ENCODE results near the gene SMIM43. TPM values are rescaled to one million over a fixed set of nuclear protein-coding genes. Genes with fewer than 3 reads are reported as not detected.

SMIM43 gene
- total RNA-seq, 1 experiment from 2014 or later: 0.33 TPM

DNA sequence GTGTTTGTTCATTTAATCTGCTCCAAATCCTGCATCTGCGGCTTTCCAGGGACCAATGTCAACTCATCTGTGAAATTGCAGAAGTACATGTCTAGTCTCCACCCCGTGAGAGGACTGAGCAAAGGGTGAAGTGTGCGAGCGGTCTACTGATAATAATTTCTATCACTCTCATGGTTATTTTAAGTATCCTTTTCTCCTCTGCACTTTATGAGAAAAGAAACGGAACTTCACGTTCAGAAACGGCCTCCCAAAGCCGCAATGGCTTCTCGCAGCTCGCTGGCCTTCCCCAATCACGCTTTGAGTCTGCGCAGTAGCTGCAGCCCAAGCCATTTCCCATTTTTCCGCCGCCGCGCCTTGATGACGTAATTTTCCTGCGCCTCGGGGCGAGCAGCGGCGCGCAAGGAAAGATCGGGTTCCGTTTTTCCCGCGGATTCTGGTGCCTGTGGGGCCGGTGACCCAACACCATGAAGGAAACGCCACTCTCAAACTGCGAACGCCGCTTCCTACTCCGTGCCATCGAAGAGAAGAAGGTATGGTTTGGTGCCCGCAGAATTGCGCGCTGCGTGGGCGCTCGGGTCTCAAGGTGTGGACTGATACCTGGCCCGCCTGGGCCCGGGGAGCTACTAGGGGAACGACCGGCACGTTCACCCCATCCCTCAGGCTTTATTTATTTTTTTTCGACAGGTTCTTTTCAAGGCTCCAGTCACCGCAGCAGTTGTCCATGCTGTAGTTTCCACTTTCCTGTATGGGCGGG, 36.2 kb upstream of the SMIM43 start, which contains the start of gene EXOSC9 (continued):
- TF ChIP-seq, protein P1, sequence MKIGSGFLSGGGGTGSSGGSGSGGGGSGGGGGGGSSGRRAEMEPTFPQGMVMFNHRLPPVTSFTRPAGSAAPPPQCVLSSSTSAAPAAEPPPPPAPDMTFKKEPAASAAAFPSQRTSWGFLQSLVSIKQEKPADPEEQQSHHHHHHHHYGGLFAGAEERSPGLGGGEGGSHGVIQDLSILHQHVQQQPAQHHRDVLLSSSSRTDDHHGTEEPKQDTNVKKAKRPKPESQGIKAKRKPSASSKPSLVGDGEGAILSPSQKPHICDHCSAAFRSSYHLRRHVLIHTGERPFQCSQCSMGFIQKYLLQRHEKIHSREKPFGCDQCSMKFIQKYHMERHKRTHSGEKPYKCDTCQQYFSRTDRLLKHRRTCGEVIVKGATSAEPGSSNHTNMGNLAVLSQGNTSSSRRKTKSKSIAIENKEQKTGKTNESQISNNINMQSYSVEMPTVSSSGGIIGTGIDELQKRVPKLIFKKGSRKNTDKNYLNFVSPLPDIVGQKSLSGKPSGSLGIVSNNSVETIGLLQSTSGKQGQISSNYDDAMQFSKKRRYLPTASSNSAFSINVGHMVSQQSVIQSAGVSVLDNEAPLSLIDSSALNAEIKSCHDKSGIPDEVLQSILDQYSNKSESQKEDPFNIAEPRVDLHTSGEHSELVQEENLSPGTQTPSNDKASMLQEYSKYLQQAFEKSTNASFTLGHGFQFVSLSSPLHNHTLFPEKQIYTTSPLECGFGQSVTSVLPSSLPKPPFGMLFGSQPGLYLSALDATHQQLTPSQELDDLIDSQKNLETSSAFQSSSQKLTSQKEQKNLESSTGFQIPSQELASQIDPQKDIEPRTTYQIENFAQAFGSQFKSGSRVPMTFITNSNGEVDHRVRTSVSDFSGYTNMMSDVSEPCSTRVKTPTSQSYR (CRISPR knock-in tag; IDR thresholded peaks at IDR 0.05): 0 out of 2 replicates have a peak, but pooled peaks have one; percentile 28
- no peak for TF ChIP-seq FOXJ3 (CRISPR knock-in tag; IDR thresholded peaks at IDR 0.05; ENCODE audit: borderline replicate concordance)
- TF ChIP-seq, protein P2, sequence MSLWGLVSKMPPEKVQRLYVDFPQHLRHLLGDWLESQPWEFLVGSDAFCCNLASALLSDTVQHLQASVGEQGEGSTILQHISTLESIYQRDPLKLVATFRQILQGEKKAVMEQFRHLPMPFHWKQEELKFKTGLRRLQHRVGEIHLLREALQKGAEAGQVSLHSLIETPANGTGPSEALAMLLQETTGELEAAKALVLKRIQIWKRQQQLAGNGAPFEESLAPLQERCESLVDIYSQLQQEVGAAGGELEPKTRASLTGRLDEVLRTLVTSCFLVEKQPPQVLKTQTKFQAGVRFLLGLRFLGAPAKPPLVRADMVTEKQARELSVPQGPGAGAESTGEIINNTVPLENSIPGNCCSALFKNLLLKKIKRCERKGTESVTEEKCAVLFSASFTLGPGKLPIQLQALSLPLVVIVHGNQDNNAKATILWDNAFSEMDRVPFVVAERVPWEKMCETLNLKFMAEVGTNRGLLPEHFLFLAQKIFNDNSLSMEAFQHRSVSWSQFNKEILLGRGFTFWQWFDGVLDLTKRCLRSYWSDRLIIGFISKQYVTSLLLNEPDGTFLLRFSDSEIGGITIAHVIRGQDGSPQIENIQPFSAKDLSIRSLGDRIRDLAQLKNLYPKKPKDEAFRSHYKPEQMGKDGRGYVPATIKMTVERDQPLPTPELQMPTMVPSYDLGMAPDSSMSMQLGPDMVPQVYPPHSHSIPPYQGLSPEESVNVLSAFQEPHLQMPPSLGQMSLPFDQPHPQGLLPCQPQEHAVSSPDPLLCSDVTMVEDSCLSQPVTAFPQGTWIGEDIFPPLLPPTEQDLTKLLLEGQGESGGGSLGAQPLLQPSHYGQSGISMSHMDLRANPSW (CRISPR knock-in tag; conservative IDR thresholded peaks at IDR 0.05; ENCODE audit: low read depth): no peak
- TF ChIP-seq ATF1 (CRISPR knock-in tag; IDR thresholded peaks at IDR 0.05): peak; percentile 86; the same call in 1 of the 2 replicates
- TF ChIP-seq NR2C2 (CRISPR knock-in tag; IDR thresholded peaks at IDR 0.05): no peak
- TF ChIP-seq CBFB (CRISPR knock-in tag; IDR thresholded peaks at IDR 0.05; ENCODE audit: low read depth): no peak
- no peak for TF ChIP-seq TP53 (CRISPR knock-in tag; IDR thresholded peaks at IDR 0.05)
- TF ChIP-seq, protein P3, sequence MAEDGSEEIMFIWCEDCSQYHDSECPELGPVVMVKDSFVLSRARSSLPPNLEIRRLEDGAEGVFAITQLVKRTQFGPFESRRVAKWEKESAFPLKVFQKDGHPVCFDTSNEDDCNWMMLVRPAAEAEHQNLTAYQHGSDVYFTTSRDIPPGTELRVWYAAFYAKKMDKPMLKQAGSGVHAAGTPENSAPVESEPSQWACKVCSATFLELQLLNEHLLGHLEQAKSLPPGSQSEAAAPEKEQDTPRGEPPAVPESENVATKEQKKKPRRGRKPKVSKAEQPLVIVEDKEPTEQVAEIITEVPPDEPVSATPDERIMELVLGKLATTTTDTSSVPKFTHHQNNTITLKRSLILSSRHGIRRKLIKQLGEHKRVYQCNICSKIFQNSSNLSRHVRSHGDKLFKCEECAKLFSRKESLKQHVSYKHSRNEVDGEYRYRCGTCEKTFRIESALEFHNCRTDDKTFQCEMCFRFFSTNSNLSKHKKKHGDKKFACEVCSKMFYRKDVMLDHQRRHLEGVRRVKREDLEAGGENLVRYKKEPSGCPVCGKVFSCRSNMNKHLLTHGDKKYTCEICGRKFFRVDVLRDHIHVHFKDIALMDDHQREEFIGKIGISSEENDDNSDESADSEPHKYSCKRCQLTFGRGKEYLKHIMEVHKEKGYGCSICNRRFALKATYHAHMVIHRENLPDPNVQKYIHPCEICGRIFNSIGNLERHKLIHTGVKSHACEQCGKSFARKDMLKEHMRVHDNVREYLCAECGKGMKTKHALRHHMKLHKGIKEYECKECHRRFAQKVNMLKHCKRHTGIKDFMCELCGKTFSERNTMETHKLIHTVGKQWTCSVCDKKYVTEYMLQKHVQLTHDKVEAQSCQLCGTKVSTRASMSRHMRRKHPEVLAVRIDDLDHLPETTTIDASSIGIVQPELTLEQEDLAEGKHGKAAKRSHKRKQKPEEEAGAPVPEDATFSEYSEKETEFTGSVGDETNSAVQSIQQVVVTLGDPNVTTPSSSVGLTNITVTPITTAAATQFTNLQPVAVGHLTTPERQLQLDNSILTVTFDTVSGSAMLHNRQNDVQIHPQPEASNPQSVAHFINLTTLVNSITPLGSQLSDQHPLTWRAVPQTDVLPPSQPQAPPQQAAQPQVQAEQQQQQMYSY (CRISPR knock-in tag; IDR thresholded peaks at IDR 0.05): 0 out of 2 replicates have a peak, but pooled peaks have one; percentile 9
- TF ChIP-seq, protein P4, sequence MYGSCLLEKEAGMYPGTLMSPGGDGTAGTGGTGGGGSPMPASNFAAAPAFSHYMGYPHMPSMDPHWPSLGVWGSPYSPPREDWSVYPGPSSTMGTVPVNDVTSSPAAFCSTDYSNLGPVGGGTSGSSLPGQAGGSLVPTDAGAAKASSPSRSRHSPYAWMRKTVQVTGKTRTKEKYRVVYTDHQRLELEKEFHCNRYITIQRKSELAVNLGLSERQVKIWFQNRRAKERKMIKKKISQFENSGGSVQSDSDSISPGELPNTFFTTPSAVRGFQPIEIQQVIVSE (CRISPR knock-in tag; IDR thresholded peaks at IDR 0.05; ENCODE audit: borderline replicate concordance): no peak
- TF ChIP-seq IRF2 (CRISPR knock-in tag; IDR thresholded peaks at IDR 0.05; ENCODE audit: borderline replicate concordance, low read depth): no peak
- no peak for TF ChIP-seq ZNF423 (CRISPR knock-in tag; IDR thresholded peaks at IDR 0.05)
- no peak for TF ChIP-seq NR3C1 (CRISPR knock-in tag; conservative IDR thresholded peaks at IDR 0.05; ENCODE audit: low read depth)
- TF ChIP-seq ETV6 (CRISPR knock-in tag; IDR thresholded peaks at IDR 0.05): peak; percentile 91
- no peak for TF ChIP-seq SOX15 (CRISPR knock-in tag; IDR thresholded peaks at IDR 0.05)
- no peak for TF ChIP-seq GRHL2 (CRISPR knock-in tag; IDR thresholded peaks at IDR 0.05; ENCODE audit: insufficient replicate concordance, severe bottlenecking)
- TF ChIP-seq, protein P5, sequence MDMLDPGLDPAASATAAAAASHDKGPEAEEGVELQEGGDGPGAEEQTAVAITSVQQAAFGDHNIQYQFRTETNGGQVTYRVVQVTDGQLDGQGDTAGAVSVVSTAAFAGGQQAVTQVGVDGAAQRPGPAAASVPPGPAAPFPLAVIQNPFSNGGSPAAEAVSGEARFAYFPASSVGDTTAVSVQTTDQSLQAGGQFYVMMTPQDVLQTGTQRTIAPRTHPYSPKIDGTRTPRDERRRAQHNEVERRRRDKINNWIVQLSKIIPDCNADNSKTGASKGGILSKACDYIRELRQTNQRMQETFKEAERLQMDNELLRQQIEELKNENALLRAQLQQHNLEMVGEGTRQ (CRISPR knock-in tag; IDR thresholded peaks at IDR 0.05): no peak
- peak; percentile 61 for TF ChIP-seq GABPB1 (CRISPR knock-in tag; IDR thresholded peaks at IDR 0.05)
- TF ChIP-seq SP1 (CRISPR knock-in tag; conservative IDR thresholded peaks at IDR 0.05): peak; percentile 61; the same call in 1 of the 2 replicates
- TF ChIP-seq, protein P6, sequence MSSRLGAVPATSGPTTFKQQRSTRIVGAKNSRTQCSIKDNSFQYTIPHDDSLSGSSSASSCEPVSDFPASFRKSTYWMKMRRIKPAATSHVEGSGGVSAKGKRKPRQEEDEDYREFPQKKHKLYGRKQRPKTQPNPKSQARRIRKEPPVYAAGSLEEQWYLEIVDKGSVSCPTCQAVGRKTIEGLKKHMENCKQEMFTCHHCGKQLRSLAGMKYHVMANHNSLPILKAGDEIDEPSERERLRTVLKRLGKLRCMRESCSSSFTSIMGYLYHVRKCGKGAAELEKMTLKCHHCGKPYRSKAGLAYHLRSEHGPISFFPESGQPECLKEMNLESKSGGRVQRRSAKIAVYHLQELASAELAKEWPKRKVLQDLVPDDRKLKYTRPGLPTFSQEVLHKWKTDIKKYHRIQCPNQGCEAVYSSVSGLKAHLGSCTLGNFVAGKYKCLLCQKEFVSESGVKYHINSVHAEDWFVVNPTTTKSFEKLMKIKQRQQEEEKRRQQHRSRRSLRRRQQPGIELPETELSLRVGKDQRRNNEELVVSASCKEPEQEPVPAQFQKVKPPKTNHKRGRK (CRISPR knock-in tag; IDR thresholded peaks at IDR 0.05; ENCODE audit: borderline replicate concordance): no peak
- TF ChIP-seq, protein P7, sequence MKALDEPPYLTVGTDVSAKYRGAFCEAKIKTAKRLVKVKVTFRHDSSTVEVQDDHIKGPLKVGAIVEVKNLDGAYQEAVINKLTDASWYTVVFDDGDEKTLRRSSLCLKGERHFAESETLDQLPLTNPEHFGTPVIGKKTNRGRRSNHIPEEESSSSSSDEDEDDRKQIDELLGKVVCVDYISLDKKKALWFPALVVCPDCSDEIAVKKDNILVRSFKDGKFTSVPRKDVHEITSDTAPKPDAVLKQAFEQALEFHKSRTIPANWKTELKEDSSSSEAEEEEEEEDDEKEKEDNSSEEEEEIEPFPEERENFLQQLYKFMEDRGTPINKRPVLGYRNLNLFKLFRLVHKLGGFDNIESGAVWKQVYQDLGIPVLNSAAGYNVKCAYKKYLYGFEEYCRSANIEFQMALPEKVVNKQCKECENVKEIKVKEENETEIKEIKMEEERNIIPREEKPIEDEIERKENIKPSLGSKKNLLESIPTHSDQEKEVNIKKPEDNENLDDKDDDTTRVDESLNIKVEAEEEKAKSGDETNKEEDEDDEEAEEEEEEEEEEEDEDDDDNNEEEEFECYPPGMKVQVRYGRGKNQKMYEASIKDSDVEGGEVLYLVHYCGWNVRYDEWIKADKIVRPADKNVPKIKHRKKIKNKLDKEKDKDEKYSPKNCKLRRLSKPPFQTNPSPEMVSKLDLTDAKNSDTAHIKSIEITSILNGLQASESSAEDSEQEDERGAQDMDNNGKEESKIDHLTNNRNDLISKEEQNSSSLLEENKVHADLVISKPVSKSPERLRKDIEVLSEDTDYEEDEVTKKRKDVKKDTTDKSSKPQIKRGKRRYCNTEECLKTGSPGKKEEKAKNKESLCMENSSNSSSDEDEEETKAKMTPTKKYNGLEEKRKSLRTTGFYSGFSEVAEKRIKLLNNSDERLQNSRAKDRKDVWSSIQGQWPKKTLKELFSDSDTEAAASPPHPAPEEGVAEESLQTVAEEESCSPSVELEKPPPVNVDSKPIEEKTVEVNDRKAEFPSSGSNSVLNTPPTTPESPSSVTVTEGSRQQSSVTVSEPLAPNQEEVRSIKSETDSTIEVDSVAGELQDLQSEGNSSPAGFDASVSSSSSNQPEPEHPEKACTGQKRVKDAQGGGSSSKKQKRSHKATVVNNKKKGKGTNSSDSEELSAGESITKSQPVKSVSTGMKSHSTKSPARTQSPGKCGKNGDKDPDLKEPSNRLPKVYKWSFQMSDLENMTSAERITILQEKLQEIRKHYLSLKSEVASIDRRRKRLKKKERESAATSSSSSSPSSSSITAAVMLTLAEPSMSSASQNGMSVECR (CRISPR knock-in tag; IDR thresholded peaks at IDR 0.05; ENCODE audit: borderline replicate concordance): peak; percentile 47; the same call in 1 of the 2 replicates
- no peak for TF ChIP-seq ZNF263 (CRISPR knock-in tag; IDR thresholded peaks at IDR 0.05; ENCODE audit: low read depth)
